Measurements from ENCODE around the gene IQGAP2.

The IQGAP2 gene

DNA sequence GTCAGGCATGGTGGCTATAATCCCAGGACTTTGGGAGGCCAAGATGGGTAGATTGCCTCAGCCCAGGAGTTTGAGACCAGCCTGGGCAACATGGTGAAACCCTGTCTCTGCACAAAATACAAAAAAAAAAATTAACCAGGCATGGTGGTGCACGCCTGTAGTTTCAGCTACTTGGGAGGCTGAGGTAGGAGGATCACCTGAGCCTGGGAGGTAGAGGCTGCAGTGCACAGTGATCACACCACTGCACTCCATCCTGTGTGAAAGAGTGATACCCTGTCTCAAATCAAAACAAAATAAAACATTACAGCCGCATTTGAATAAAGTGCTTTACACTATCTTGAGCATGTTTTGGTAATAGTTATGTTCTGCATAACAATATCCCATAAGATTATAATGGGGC is 74.0 kb downstream of the IQGAP2 start:
- TF ChIP-seq POLR2A (IDR thresholded peaks at IDR 0.05; ENCODE audit: low read length), result no peak
- no peak for TF ChIP-seq GATA1 (IDR thresholded peaks at IDR 0.05; ENCODE audit: low read depth, low read length)
- DNase-seq, result no peak

DNA sequence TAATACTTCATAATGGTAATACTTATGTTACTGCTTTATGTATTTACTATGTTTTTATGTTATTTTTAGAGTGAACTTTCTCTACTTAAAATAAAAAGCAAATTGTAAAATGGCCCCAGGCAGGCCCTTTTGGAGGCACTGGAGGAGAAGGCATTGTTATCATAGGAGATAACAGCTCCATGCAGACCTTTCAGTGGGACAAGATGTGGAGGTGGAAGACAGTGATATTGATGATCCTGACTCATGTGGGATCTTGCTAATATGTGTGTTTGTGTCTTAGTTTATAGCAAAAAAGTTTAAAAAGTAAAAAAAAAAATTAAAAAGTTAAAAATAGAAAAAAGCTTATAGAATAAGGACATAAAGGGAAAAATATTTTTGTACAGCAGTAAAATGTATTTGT is 74.5 kb downstream of the IQGAP2 start:
- peak; percentile 35 to 77 for DNase-seq
- TF ChIP-seq POLR2A (IDR thresholded peaks at IDR 0.05; ENCODE audit: low read length) (no peak), GATA1 (IDR thresholded peaks at IDR 0.05; ENCODE audit: low read depth, low read length) (no peak)

DNA sequence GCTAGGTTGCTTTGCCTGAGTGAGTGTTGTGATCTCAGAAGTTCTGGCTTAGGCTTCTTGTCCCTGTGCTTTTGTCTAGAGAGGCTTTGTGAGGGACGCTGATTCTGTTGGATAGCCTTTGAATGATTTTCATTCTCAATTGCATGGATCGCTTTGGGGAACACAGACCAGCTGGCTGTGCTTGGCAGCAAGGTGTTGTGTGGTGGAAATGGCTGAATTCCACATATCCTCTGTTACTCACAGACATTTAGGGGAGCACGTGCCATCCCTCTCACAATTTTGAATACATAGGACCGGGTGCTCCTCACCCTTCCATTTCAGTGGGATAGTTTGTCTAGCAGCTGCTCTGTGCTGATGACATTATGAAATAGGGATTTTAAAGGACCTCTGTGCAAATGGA is 76.2 kb downstream of the IQGAP2 start:
- DNase-seq, result no peak
- TF ChIP-seq POLR2A (IDR thresholded peaks at IDR 0.05; ENCODE audit: low read length), result no peak
- no peak for TF ChIP-seq GATA1 (IDR thresholded peaks at IDR 0.05; ENCODE audit: low read depth, low read length)

DNA sequence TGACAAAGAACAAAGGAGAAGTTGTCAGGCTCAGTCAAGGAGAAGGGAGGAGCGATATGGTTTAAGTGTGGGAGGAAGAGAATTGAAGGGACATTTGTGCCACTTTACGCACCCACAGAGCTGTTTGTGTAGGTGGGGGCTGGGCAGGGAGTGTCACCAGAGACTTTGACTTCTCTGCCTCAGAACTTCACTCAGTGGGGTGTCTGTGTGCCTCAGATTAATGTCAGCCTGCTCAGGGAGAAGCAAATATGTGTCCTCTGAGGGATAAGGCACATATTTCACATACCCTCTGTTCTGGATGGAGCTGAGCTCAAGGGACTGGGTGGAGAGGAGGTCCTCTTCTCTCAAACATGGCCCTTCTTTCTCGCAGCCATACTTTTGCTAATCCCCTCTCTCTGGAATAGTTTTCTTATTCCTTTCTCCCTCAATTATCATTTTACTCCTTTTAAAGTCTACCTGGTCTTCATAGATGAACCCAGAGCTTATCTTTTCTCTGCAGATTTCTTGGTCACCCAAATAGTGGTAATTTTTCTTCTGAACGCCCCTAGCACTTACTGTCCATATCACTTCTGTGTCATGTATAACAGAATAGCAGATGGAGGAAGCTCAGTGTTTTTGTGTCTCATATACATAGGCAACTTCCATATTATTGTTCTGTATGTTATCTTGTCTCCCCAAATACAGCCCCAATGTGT is 77.0 kb downstream of the IQGAP2 start:
- no peak for TF ChIP-seq POLR2A (IDR thresholded peaks at IDR 0.05; ENCODE audit: low read length)
- TF ChIP-seq GATA1 (IDR thresholded peaks at IDR 0.05; ENCODE audit: low read depth, low read length), result no peak

DNA sequence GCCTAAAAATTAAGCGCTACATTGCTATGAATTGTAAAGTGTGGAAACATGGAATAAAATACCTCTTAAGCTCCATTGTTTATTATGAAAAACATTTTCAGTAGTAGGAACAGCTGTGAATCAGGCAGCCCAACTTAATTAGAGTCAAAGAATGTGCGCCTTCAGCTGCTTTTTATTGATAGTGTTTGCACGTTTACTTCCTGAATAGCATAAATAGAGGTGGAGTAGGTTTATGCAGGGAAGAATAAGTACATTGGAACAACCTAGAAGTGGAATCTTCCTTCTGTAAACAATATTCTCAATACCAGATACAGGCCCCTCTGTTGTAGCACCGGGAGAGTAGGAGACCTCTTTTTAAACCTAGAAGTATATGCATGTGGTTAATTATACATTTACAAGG is 79.9 kb downstream of the IQGAP2 start:
- no peak for DNase-seq
- TF ChIP-seq POLR2A (IDR thresholded peaks at IDR 0.05; ENCODE audit: low read length) (no peak), GATA1 (IDR thresholded peaks at IDR 0.05; ENCODE audit: low read depth, low read length) (no peak)

More for the DNA sequence above, 77.0 kb downstream of the IQGAP2 start:
- peak; percentile 74 to 89 for DNase-seq

DNA sequence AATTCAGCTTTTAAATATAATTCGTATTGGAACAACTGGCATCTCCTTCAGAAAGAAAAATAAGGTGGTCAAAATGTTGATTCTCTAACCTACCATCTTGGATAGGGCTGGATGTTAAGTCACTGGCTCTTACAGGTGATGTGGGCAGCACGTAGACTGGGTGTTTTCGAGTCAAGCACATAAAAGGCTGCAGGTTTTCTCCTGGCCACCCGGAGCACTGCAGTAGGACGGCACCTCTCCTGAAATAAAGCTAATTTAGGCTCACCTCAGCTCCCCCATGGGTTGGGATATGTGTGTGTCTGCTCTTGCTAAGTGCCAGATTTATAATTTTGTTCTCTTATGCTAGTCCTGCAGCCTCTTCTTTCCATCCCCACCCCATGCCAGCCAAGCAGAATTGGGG is 80.3 kb downstream of the IQGAP2 start:
- DNase-seq, result peak; percentile 11 to 18
- TF ChIP-seq GATA1 (IDR thresholded peaks at IDR 0.05; ENCODE audit: low read depth, low read length) (no peak), POLR2A (IDR thresholded peaks at IDR 0.05; ENCODE audit: low read length) (no peak)

DNA sequence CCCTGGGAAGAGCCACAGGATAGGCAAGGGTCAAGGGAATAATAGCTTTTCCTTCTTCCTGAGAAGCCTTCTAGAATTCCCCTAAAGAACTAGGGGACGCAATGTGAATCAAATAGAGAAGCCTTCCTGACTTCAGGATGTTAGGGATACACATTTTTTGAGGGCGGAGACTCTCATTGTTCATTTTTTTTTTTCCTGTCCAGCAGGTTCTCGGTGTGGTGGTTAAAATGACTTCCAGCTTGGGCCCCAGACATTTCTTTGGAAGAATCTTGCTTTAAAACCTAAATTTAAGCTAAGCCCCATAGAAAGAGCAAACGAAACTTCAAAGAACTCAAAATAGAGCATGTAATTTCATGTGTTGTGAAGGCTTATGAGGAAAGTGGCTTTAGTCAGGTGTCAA is 80.8 kb downstream of the IQGAP2 start:
- DNase-seq, result no peak
- TF ChIP-seq POLR2A (IDR thresholded peaks at IDR 0.05; ENCODE audit: low read length) (no peak), GATA1 (IDR thresholded peaks at IDR 0.05; ENCODE audit: low read depth, low read length) (no peak)

DNA sequence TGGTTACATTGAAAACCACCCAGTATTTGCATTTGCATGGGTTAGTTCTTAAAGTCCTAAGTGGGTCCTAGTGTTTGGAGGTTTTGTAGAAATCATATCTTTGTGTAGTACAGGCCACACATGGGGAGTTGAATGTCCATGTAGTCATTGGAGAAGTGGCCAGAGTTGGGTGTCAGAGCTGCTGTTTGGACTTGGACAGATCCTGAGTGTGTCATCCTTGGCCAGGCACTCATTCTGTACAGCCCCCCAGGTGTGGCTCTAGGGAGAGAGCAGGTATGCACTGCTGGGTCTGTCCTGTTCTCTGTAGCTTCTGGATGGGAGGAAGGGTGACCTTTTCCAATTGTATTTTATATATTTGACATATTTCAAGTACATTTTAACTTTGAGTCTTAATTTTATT is 82.4 kb downstream of the IQGAP2 start:
- no peak for DNase-seq
- TF ChIP-seq GATA1 (IDR thresholded peaks at IDR 0.05; ENCODE audit: low read depth, low read length) (no peak), POLR2A (IDR thresholded peaks at IDR 0.05; ENCODE audit: low read length) (no peak)

DNA sequence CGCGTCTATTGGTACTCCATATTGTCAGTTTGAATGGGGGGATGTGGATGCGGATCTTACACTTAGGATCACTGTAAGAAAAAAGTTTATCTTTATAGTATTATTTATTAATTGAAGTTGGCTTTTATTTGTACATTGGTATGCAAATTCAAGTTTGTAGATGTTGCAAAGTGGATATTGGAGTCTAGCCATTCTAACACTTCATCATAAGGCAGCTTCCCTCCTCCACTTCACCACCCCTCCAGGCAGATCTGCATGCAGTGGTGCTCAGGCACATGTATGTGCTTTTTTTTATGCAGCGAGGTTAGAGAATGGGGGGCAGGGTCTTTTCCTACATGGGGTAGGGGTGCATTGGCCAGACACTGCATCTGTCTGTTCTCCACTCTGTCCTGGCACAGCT is 84.3 kb downstream of the IQGAP2 start:
- DNase-seq, result no peak
- TF ChIP-seq GATA1 (IDR thresholded peaks at IDR 0.05; ENCODE audit: low read depth, low read length), result no peak
- TF ChIP-seq POLR2A (IDR thresholded peaks at IDR 0.05; ENCODE audit: low read length), result no peak

DNA sequence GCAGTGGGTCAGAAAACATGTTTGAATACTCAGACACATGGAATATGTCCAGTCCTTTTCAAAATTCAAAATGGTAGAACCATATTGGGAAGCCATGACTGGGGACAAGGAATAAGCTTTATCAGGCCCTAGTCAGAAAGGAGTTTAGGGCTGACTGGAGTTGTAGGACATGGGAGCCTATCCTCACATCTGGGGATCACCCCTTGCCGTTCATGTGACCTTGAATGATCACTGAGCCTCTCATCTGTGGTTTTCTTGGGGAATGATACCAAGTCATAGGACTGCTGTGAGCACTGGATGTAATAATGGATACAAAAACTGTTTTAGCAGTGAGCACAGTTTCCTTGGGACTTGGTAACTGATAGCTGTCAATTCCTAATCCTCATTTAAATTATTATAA is 84.7 kb downstream of the IQGAP2 start:
- DNase-seq, result peak in 1 of 2 experiments; percentile 17
- TF ChIP-seq GATA1 (IDR thresholded peaks at IDR 0.05; ENCODE audit: low read depth, low read length) (no peak), POLR2A (IDR thresholded peaks at IDR 0.05; ENCODE audit: low read length) (no peak)

DNA sequence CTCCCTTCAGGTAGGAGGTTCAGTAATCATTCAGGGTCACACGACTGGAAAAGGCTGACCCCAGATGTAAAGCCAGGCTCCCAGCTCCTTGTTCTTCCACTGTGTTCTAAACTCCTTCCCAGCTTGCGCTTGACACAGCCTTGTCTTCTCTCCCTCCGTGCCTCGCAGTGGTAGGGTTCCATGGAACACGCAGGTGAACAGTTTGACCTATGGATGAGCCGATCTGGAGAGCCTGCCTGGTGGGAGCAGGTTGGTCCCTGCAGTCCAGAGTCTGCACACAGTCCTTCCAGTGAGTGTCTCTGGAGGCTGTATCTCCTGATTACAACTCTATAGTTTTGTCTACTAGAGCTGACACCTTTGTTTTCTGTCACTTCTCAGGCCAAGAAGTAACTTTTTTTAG is 85.9 kb downstream of the IQGAP2 start:
- no peak for DNase-seq
- TF ChIP-seq GATA1 (IDR thresholded peaks at IDR 0.05; ENCODE audit: low read depth, low read length), result no peak
- no peak for TF ChIP-seq POLR2A (IDR thresholded peaks at IDR 0.05; ENCODE audit: low read length)

DNA sequence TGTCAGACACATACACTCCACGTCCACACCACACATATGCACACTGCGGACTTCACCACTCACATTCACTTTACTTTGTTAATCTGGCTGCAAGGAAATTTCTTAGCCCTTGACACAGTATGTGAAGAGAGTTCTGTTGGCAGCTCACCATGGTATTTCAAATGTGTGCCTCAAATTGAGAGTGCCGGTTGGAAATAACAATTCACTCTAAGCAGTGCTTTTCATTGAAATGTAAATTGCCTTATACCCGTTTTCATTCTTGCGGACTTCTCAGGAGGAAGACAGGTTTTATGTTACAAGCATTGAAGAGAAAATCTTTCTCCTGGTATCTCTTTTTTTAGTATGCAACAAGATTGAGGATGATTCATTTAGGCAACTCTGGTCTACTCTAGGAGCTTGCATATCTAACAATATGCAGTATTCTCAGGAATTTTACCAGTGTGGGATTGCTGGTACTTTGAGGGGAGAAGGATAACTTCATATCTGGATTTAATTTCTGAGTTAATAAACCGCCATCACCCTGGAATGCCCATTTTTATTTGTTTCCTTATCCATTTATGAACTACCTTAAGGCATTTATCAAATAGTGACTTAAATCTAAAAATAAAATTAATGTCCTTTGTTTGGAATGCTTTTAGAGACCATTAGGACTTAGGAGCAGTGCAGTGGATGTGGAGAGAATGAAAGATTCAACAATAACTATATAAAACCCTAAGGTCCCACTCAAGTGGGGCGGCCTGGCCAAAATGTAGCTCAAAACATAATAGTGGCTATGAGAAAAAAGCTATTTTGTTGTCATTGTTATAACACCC is 87.0 kb downstream of the IQGAP2 start:
- no peak for TF ChIP-seq POLR2A (IDR thresholded peaks at IDR 0.05; ENCODE audit: low read length)
- TF ChIP-seq GATA1 (IDR thresholded peaks at IDR 0.05; ENCODE audit: low read depth, low read length), result no peak
- no peak for DNase-seq

DNA sequence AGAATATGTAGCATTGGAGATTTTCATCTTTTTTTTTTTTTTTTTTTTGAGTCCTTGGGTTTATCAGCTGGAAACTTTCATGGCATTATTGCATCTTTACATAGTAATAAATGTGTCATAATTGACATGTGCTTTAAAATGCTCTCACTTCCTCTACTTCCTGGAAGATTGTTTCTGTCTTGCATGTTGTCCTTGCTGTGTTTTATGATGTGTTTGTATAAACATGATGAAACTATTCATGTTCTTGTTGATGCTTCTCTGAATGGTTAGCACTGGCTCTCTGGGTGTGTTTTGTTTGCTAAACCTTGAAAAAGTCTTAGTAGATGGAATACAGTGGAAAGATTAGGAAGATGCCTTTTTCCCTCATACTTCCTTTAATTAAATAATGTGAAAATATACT is 87.9 kb downstream of the IQGAP2 start:
- TF ChIP-seq POLR2A (IDR thresholded peaks at IDR 0.05; ENCODE audit: low read length), result no peak
- no peak for TF ChIP-seq GATA1 (IDR thresholded peaks at IDR 0.05; ENCODE audit: low read depth, low read length)

DNA sequence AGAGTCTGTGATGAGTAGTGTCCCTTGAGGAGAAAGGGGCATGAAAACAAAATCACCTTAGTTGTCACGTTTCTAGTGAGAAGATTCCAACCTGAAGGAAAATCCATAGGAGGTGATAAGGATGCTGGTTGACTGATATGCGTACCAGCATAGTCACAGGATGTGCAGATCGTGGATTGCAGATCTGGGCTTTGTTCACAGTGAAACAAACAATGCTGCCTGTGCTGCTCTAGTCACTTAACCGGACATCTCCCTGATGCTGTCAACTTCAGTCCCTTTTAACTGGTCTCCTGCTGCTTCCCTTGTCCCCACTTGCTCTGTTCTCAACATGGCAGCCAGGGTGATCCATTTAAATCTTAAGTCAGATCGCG is 89.7 kb downstream of the IQGAP2 start:
- TF ChIP-seq POLR2A (IDR thresholded peaks at IDR 0.05; ENCODE audit: low read length), result no peak
- TF ChIP-seq GATA1 (IDR thresholded peaks at IDR 0.05; ENCODE audit: low read depth, low read length), result no peak
- peak in 1 of 2 experiments; percentile 12 for DNase-seq

More for the DNA sequence above, 87.9 kb downstream of the IQGAP2 start:
- no peak for DNase-seq

All from erythroblast (primary cell).